Heart left ventricle (tissue), 16 donors: ENCODE measurements around the gene WTAP. TPM values are rescaled to one million over a fixed set of nuclear protein-coding genes. Genes with fewer than 3 reads are reported as not detected.

Experiments used
- ATAC-seq, 4 donors: fragments of 200-7000 bp; cut with Tn5 transposase; one replicate each; pipeline ENCODE4 v1.9.1; 2020 to 2022; ENCODE audit warnings: moderate library complexity in 4 of 4, mild to moderate bottlenecking in 3 of 4, moderate number of reproducible peaks in 1 of 4
- DNase-seq, 5 donors: peaks; one replicate each; pipeline ENCODE4 v3.0.0-alpha.2; 2020
- H3K27ac ChIP-seq, 12 donors: fragments of 200-600 bp; sonication (generic) in 4 of 12; one replicate each; pipeline versions ENCODE4 v1.5.0 to v1.8.0; 2016 to 2022; ENCODE audit warnings: mild to moderate bottlenecking in 2 of 12
- H3K27me3 ChIP-seq, 9 donors: fragments of 200-600 bp; sonication (generic) in 2 of 9; one replicate each; pipeline versions ENCODE4 v1.5.1 to v1.8.0; 2016 to 2022; ENCODE audit warnings: mild to moderate bottlenecking in 3 of 9
- H3K36me3 ChIP-seq, 9 donors: fragments of 200-600 bp; sonication (generic) in 2 of 9; one replicate each; pipeline versions ENCODE4 v1.5.0 to v1.8.0; 2018 to 2022; ENCODE audit warnings: mild to moderate bottlenecking in 2 of 9
- H3K4me1 ChIP-seq, 12 donors: fragments of 200-600 bp; sonication (generic) in 4 of 12; one replicate each; pipeline versions ENCODE4 v1.5.0 to v1.8.0; 2016 to 2022; ENCODE audit warnings: mild to moderate bottlenecking in 3 of 12
- H3K4me3 ChIP-seq, 12 donors: fragments of 200-600 bp; sonication (generic) in 4 of 12; one replicate each; pipeline versions ENCODE4 v1.5.0 to v1.8.0; 2017 to 2022; ENCODE audit warnings: mild to moderate bottlenecking in 9 of 12, moderate library complexity in 4 of 12
- H3K9me3 ChIP-seq, 12 donors: fragments of 200-600 bp; sonication (generic) in 4 of 12; one replicate each; pipeline versions ENCODE4 v1.5.0 to v1.8.0; 2016 to 2022; ENCODE audit warnings: mild to moderate bottlenecking in 1 of 12
- POLR2A ChIP-seq, 2 donors: fragments of 450-650 bp; IDR thresholded peaks; one replicate each; pipeline ENCODE4 v1.6.1; 2017; ENCODE audit warnings: antibody characterized with exemption in 2 of 2, mild to moderate bottlenecking in 2 of 2, moderate library complexity in 2 of 2
- WGBS, 4 donors: extraction: QIAGEN DNeasy Blood & Tissue Kit in 2 of 4; methylation state at CpG; one replicate each; pipeline versions ENCODE4 v1.1.5 to v1.1.7; 2013 to 2018; 5-methylcytosine and 5-hydroxymethylcytosine counted together
- intact Hi-C, 10 donors: fragments of 100-400 bp; cut with DNase I; formaldehyde crosslinking; loops; one replicate each; pipeline versions ENCODE4 v1.11.1 to v1.14.2; 2022
- polyA plus RNA-seq, 2 donors: library from polyadenylated mRNA; stranded (reverse); fragments of 200-250 nt; gene quantifications; one replicate each; pipeline ENCODE4 v1.2.3, GENCODE V29; 2013
- total RNA-seq, 9 donors: library from RNA; depleted of rRNA in 2 of 9; stranded (reverse); fragments of >200 nt in 2 of 9; fragmentation: NEBNext Ultra II Directional in 3 of 9; extraction: Animal tissue kit (Norgen Biotek cat#: 25700) in 3 of 9; gene quantifications; one replicate each; pipeline versions ENCODE4 v1.1.0 to v1.2.4, GENCODE V29; 2016 to 2023
- TF ChIP-seq, protein P1 (sequence below), 12 donors: fragments of 200-600 bp; sonication (generic) in 4 of 12; IDR thresholded peaks; one replicate each; pipeline versions ENCODE4 v1.5.0 to v1.8.0; 2018 to 2022; ENCODE audit warnings: antibody characterized with exemption in 12 of 12, mild to moderate bottlenecking in 5 of 12
- donor health status: ischemic (EF 13 %, LVEDD 7.1; RV severe dilation, severe dysfunction).
- donor health status: healthy with polysubstance abuse.
- donor health status: DM: no; HTN: yes; CAD: no.
- donor health status: DM: no; HTN: no; CAD: no.
- donor health status: ischemic (EF 25% LVEDD 6.9; RV normal size, moderate dysfunction).
- donor health status: ischemic (EF 25% LVEDD 5.7; RV mildly dilated, moderate dysfunction).
- donor health status: healthy.
- donor health status: DM: yes; HTN: yes; CAD: no.
- donor health status: ischemic (EF 35%, LVEDD 5.7; RV mildly dilated, moderate dysfunction).
- donor health status: nonischemic (EF 11% LVEDD 7.7; RV severe dilation, severe dysfunction).
- donor health status: DM: yes; HTN: yes; CAD: no.
- donor health status: PGD.
- donor health status: ischemic (EF 29% LVEDD 5.4; RV normal size, mild dysfunction).
- donor health status: nonischemic (EF 23%, LVEDD 6.1; RV moderate dilation, normal function).

WTAP gene
- total and polyA plus RNA-seq, 11 donors: 30.7 to 75.3 (median 48.2) TPM

DNA sequence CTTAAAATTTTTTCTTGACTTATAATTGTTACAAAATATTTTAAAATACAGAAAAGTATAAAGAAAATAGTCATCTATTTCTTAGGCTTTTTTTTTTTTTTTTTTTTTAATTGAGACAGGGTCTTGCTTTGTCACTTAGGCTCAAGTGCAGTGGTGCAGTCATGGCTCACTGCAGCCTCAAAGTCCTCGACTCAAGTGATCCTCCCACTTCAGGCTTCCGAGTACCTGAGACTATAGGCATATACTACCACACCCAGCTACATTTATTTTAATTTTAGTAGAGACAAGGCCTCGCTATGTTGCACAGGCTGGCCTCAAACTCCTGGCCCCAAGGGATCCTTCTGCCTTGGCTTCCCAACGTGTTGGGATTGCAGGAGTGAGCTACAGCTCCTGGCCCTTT is 29.2 kb downstream of the WTAP start:
- Histone ChIP-seq H3K9me3 (no peaks in the 10 kb centered on the region), H3K4me3 (no peak overlapping the region), H3K27me3 (no peaks in the 10 kb centered on the region), H3K27ac (no peak overlapping the region), H3K4me1 (peaks cover 0 to 19% (median 8%) of the 10 kb centered on the region in 12 donors), H3K36me3 (peaks cover 0 to 76% (median 71%) of the 10 kb centered on the region in 9 donors)
- intact Hi-C loops: no loop called here
- whole genome bisulfite sequencing, 4 donors: 79 to 85% (median 82%) methylated on average over 4 of the region's 4 CpGs
- no peak for DNase-seq
- TF ChIP-seq, protein P1, sequence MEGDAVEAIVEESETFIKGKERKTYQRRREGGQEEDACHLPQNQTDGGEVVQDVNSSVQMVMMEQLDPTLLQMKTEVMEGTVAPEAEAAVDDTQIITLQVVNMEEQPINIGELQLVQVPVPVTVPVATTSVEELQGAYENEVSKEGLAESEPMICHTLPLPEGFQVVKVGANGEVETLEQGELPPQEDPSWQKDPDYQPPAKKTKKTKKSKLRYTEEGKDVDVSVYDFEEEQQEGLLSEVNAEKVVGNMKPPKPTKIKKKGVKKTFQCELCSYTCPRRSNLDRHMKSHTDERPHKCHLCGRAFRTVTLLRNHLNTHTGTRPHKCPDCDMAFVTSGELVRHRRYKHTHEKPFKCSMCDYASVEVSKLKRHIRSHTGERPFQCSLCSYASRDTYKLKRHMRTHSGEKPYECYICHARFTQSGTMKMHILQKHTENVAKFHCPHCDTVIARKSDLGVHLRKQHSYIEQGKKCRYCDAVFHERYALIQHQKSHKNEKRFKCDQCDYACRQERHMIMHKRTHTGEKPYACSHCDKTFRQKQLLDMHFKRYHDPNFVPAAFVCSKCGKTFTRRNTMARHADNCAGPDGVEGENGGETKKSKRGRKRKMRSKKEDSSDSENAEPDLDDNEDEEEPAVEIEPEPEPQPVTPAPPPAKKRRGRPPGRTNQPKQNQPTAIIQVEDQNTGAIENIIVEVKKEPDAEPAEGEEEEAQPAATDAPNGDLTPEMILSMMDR (IDR thresholded peaks at IDR 0.05): no peak
- TF ChIP-seq POLR2A (IDR thresholded peaks at IDR 0.05): no peak
- no peak for ATAC-seq

DNA sequence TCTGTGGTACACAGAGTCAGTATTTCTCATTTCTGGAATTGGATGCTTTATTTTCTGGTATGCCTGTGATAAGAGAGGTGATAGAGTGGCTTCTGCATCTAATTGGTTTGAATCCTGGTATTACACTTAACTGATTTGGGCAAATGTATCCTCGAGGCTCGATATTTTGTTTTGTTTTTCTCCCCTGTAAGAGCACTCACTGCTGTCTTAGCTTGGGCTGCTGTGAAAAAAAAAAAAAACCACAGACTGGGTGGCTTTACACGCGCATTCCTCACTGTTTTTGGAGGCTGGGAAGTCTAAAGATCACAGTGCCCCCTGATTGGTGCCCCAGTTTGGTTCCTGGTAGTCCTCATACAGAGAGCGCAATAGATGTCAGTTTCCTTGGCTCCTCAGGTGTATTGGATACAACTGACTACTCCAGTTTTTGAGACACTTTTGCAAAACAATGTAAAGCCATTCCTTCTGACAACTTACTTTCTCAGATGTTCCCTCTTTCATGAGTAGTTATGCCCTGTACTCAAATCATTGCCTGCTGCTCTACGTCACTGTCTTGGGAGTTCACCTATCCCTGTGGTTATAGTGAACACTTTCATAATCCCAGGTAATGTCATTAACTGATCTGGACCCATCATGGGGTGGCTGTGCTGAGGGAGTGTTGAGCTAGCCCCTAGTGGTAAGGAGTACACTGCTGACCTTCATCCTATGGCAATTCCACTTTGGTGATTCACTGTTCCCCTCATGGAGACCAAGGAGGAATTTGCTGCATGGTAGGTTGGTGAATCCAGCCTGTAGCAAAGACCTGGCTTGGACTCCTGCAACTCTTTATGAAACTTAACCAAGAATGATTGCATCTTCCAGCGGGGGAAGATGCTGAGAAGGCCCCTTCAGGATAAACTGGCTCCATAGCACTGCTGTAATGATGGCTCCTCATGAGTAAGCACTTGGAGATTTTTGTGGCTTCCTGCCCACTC is 31.0 kb downstream of the WTAP start:
- DNase-seq (no peak), ATAC-seq (no peak)
- Histone ChIP-seq H3K36me3 (peaks cover 0 to 58% (median 53%) of the 10 kb centered on the region in 9 donors), H3K4me3 (no peak overlapping the region), H3K4me1 (peaks cover 0 to 25% (median 12%) of the 10 kb centered on the region in 12 donors), H3K9me3 (no peaks in the 10 kb centered on the region), H3K27me3 (no peaks in the 10 kb centered on the region), H3K27ac (no peak overlapping the region)
- WGBS, 4 donors: 91 to 95% (median 92%) methylated on average over 7 of the region's 7 CpGs
- intact Hi-C loops: no loop called here
- TF ChIP-seq POLR2A (IDR thresholded peaks at IDR 0.05): no peak
- TF ChIP-seq, protein P1 (IDR thresholded peaks at IDR 0.05): no peak

DNA sequence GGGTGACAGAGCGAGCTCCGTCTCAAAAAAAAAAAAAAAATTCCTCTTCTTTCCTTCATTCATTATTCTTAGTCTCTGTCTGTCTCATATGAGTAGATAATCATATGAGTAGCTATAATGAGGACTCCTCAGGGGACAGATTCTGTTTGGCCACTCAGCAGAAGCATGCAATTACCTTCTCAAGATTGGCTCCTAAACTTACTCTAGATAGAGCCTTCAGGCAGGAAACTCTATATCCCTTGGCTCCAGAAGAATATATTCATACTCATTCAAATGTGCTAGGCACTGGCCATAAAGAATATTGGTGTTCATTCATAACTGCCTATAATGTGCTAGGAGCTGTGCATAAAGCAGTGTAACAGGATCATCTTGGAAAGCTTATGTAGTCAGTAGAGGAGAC is 32.3 kb downstream of the WTAP start:
- no peak for DNase-seq
- ATAC-seq: no peak
- Histone ChIP-seq H3K36me3 (peaks cover 0 to 53% (median 44%) of the 10 kb centered on the region in 9 donors), H3K27me3 (no peaks in the 10 kb centered on the region), H3K4me1 (peaks cover 0 to 25% (median 12%) of the 10 kb centered on the region in 12 donors), H3K27ac (peak overlapping the region in 1 of 12 donors; percentile 96), H3K4me3 (no peak overlapping the region), H3K9me3 (no peaks in the 10 kb centered on the region)
- intact Hi-C loops: loop anchor here in 4 of 10 donors (2.0 to 10.0 kb wide), 4 partner anchors 32 to 67 kb away; partner anchors contain the start of genes SOD2 (in 3 of the 4) and WTAP (in 2 of the 4)
- TF ChIP-seq POLR2A (IDR thresholded peaks at IDR 0.05): no peak
- TF ChIP-seq, protein P1 (IDR thresholded peaks at IDR 0.05): no peak
- WGBS, 4 donors: 38 to 81% (median 67%) methylated on average over 1 to 2 of the region's 2 CpGs

DNA sequence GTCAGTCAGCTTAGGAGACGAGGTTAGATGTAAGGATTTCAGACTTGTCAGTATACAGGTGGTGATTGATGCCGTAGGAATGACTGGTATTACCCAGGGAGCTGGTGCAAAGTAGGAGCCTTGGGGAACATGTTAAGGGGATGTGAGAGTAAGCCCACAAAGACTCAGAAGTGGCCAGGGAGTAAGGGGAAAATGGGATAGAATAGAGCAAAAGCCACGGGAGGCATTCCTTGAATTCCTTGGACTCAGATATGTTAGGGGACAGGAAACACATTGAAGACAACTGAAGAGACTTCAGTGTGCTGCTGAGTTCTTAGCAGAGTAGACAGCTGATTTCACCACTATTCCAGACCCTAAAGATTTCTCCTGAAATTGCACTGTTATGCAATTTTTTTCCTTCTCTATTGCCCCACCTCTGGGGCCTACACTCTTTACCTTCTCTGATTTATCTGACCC is 33.3 kb downstream of the WTAP start:
- Histone ChIP-seq H3K4me1 (peaks cover 0 to 25% (median 12%) of the 10 kb centered on the region in 12 donors), H3K27me3 (no peaks in the 10 kb centered on the region), H3K9me3 (no peaks in the 10 kb centered on the region), H3K27ac (peak overlapping the region in 10 of 12 donors; percentile 96 to 100 (median 98)), H3K36me3 (peaks cover 0 to 52% (median 41%) of the 10 kb centered on the region in 9 donors), H3K4me3 (peak overlapping the region in 7 of 12 donors; percentile 77 to 100 (median 98))
- intact Hi-C loops: loop anchor here in 5 of 10 donors (1.0 to 10.0 kb wide), 5 partner anchors 33 to 68 kb away; partner anchors contain the start of genes SOD2 (in 3 of the 5) and WTAP (in 3 of the 5)
- ATAC-seq (no peak), DNase-seq (no peak)
- WGBS, 4 donors: 42 to 56% (median 48%) methylated on average over 3 of the region's 3 CpGs
- TF ChIP-seq, protein P1 (IDR thresholded peaks at IDR 0.05): no peak
- TF ChIP-seq POLR2A (IDR thresholded peaks at IDR 0.05): no peak
